ENCODE results near the gene ATP6V1G3.

DNA sequence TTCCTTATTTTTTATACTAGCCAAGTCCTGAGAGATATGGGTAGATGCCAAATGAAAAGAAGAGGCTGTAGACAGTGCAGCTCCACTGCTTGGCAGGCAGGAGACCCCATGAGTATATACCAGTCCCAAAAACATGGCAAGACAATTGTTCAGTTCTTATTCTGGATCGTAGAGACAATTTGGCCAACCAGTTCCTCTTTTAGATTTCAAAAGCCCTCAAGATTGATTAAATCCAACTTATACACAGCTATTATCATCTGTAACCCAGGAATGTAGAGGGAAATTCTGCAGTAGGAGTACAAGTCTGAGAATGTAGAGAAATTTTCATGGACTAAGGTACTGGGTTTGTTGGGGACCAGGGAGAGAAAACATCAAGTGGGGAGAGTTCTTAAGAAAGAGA is 50.3 kb downstream of the ATP6V1G3 start:
- no peak for TF ChIP-seq ZNF660 (tag by site-specific recombination; IDR thresholded peaks at IDR 0.05)
- TF ChIP-seq ZNF23 (tag by site-specific recombination; IDR thresholded peaks at IDR 0.05; ENCODE audit: borderline replicate concordance), result no peak
- no peak for TF ChIP-seq RBAK (tag by site-specific recombination; IDR thresholded peaks at IDR 0.05)
- TF ChIP-seq ZNF530 (tag by site-specific recombination; IDR thresholded peaks at IDR 0.05; ENCODE audit: low read depth), result no peak
- no peak for TF ChIP-seq ZNF362 (tag by site-specific recombination; IDR thresholded peaks at IDR 0.05)
- TF ChIP-seq CTCF (tag by site-specific recombination; IDR thresholded peaks at IDR 0.05), result no peak
- no peak for TF ChIP-seq ZBTB49 (tag by site-specific recombination; IDR thresholded peaks at IDR 0.05; ENCODE audit: low read depth)
- TF ChIP-seq KLF10 (tag by site-specific recombination; IDR thresholded peaks at IDR 0.05), result no peak
- no peak for TF ChIP-seq ZNF280D (tag by site-specific recombination; IDR thresholded peaks at IDR 0.05)
- TF ChIP-seq MYNN (tag by site-specific recombination; IDR thresholded peaks at IDR 0.05; ENCODE audit: borderline replicate concordance), result no peak
- TF ChIP-seq ZNF423 (tag by site-specific recombination; IDR thresholded peaks at IDR 0.05), result no peak
- no peak for TF ChIP-seq YY1 (tag by site-specific recombination; IDR thresholded peaks at IDR 0.05)

Data from HEK293 (cell line).